Measurements from ENCODE around the gene THSD4. TPM values are rescaled to one million over a fixed set of nuclear protein-coding genes. Genes with fewer than 3 reads are reported as not detected.

THSD4 gene
- total and polyA plus RNA-seq, 2 of the 8 experiments (the other 6 are each of a cell fraction or from before 2014, with no cell fraction given): 2.5 to 6.2 TPM

GRCh38 chr15:71782422-71783165 is 667.3 kb downstream of the THSD4 start:
- Histone ChIP-seq H3K9me3 (ENCODE audit: insufficient read depth in 2 of 2, low read depth in 1 of 2, low read length in 1 of 2) (no peaks in the 10 kb centered on the region), H2BK120ac (replicated peaks; ENCODE audit: low read depth, low read length) (no peak overlapping the region), H4K20me1 (replicated peaks in 1 of 2; ENCODE audit: control insufficient read depth in 1 of 2, insufficient read depth in 2 of 2, low read length in 2 of 2) (no peaks in the 10 kb centered on the region), H3K4me3 (ENCODE audit: extremely low read depth in 1 of 4, insufficient read depth in 2 of 4, low read depth in 3 of 4, low read length in 4 of 4) (no peak overlapping the region), H2AFZ (ENCODE audit: low read length) (no peak overlapping the region), H3K4me1 (replicated peaks in 1 of 4; ENCODE audit: control insufficient read depth in 3 of 4, insufficient read depth in 4 of 4, low read length in 3 of 4) (no peaks in the 10 kb centered on the region; a peak in 3 of 7 replicates), H4K91ac (replicated peaks; ENCODE audit: insufficient read length, low read length) (no peak overlapping the region), H2BK12ac (ENCODE audit: low read depth, low read length) (no peak overlapping the region), H3K9ac (replicated peaks in 1 of 4; ENCODE audit: extremely low read depth in 1 of 4, low read depth in 3 of 4, low read length in 3 of 4) (no peak overlapping the region), H3K4me2 (ENCODE audit: insufficient read depth in 1 of 2, low read depth in 2 of 2, low read length in 2 of 2) (no peak overlapping the region), H3K56ac (replicated peaks; ENCODE audit: insufficient read length, low read depth, low read length) (no peak overlapping the region), H4K5ac (ENCODE audit: insufficient read length, low read depth, low read length) (no peak overlapping the region), H3K23me2 (ENCODE audit: low read depth, low read length) (no peaks in the 10 kb centered on the region), H3K79me2 (ENCODE audit: control insufficient read depth in 1 of 2, insufficient read depth in 2 of 2, low read length in 2 of 2) (no peaks in the 10 kb centered on the region), H3K27me3 (replicated peaks in 1 of 4; ENCODE audit: control insufficient read depth in 3 of 4, extremely low read depth in 1 of 4, insufficient read depth in 3 of 4, low read length in 3 of 4) (no peaks in the 10 kb centered on the region), H3K14ac (ENCODE audit: insufficient read length) (no peak overlapping the region), H2BK20ac (ENCODE audit: low read length) (no peak overlapping the region), H3K36me3 (ENCODE audit: control insufficient read depth in 2 of 4, insufficient read depth in 4 of 4, low read length in 3 of 4) (no peaks in the 10 kb centered on the region), H3K79me1 (ENCODE audit: low read depth, low read length) (no peaks in the 10 kb centered on the region), H2AK5ac (ENCODE audit: low read depth, low read length) (no peak overlapping the region), H3K27ac (ENCODE audit: low read depth, low read length) (no peak overlapping the region), H3K4ac (replicated peaks; ENCODE audit: insufficient read length, low read depth, low read length) (no peak overlapping the region), H3K23ac (ENCODE audit: insufficient read length) (no peak overlapping the region), H3K18ac (ENCODE audit: extremely low read depth, low read length) (no peak overlapping the region), H2BK15ac (ENCODE audit: low read length) (no peak overlapping the region), H2BK5ac (ENCODE audit: low read depth, low read length) (no peak overlapping the region), H4K8ac (ENCODE audit: extremely low read depth, insufficient read depth, low read length) (0 out of 2 replicates have a peak overlapping the region, but pooled peaks have one; percentile 10)
- ChIA-PET CTCF (ENCODE audit: partially characterized antibody) (interaction anchor here (1.0 to 5.8 kb wide), 14 partner anchors 9 to 342 kb away, joined by 3 to 49 read pairs (median 9); no protein-coding TSS in a partner anchor), POLR2A (ENCODE audit: partially characterized antibody) (no interaction called here)
- 95% methylated on average over 10 of the region's 10 CpGs; no CpG with 5 or more reads in 1 of the 2 experiments for WGBS, 2 experiments (ENCODE audit: extremely low coverage in 1 of 2, insufficient coverage in 1 of 2, insufficient read length in 1 of 2, insufficient replicate concordance in 2 of 2, low coverage in 1 of 2, low lambda C conversion rate in 2 of 2, missing lambda C conversion rate in 1 of 2)
- DNase-seq (ENCODE audit: low read depth in 1 of 2, low spot score in 2 of 2) (no peak), FAIRE-seq (no peak)
- TF ChIP-seq RXRA (IDR thresholded peaks at IDR 0.05; ENCODE audit: insufficient read depth, low read depth, low read length) (no peak), POLR2A (IDR thresholded peaks at IDR 0.05; ENCODE audit: control extremely low read depth in 1 of 2, low read depth in 2 of 2, low read length in 2 of 2) (no peak), TCF12 (IDR thresholded peaks at IDR 0.05; ENCODE audit: low read depth, low read length) (no peak), RBBP5 (IDR thresholded peaks at IDR 0.05; ENCODE audit: borderline replicate concordance, low read depth, low read length) (no peak), SP4 (IDR thresholded peaks at IDR 0.05; ENCODE audit: low read length) (no peak), SIX5 (IDR thresholded peaks at IDR 0.05; ENCODE audit: low read depth, low read length) (no peak), MAFK (IDR thresholded peaks at IDR 0.05; ENCODE audit: low read depth, low read length) (no peak), ATF2 (IDR thresholded peaks at IDR 0.05; ENCODE audit: low read length) (no peak)

Measured in H1 (cell line).